ENCODE data around the gene EN1. TPM values are rescaled to one million over a fixed set of nuclear protein-coding genes. Genes with fewer than 3 reads are reported as not detected.

The EN1 gene
- total RNA-seq, 1 donor from 2014 or later: not detected

DNA sequence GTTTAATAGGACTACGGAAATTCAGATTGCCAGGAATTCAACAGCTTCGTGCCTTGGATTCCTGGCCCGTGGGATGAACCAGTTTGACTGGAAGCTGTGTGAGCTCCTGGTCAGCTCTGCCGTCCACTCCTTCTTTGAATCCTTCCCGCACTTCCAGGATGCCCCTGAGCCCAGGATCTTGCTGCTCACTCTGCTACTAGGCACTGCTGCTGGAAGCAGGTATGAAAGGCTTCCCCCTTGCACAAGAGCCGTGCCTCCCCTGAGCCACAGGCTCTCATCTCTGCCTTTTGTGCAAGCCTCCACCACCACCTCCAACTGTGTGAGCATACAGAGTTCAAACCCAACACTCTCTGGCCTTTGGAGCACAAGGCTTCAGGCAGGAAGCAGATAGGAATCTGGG, 34.9 kb downstream of the EN1 start:
- no peaks in the 10 kb centered on the region for H3K9me3 Mint-ChIP-seq
- Histone ChIP-seq H3K27ac (no peak overlapping the region), H3K27me3 (peaks cover 76% of the 10 kb centered on the region), H3F3A (ENCODE audit: low read depth) (peaks cover 33% of the 10 kb centered on the region), H2AFZ (replicated peaks) (peak overlapping the region; percentile 27), H3K4me2 (peak overlapping the region; percentile 31), H3K9ac (no peak overlapping the region), H3K9me3 (ENCODE audit: low read depth) (no peaks in the 10 kb centered on the region), H3K79me2 (ENCODE audit: low read depth) (no peaks in the 10 kb centered on the region), H3K4me3 (no peak overlapping the region), H3K36me3 (no peaks in the 10 kb centered on the region), H3K4me1 (peaks cover 42% of the 10 kb centered on the region), H4K20me1 (ENCODE audit: low read depth) (peaks cover 9% of the 10 kb centered on the region)
- H3K4me1 Mint-ChIP-seq: peaks cover 70% of the 10 kb centered on the region
- H3K4me3 Mint-ChIP-seq: peak overlapping the region; percentile 33
- peaks cover 27% of the 10 kb centered on the region for H3K27me3 Mint-ChIP-seq (ENCODE audit: insufficient read depth, low read depth)
- TF ChIP-seq EZH2 (IDR thresholded peaks at IDR 0.05) (no peak), EZH2phosphoT487 (IDR thresholded peaks at IDR 0.05) (no peak), CTCF (IDR thresholded peaks at IDR 0.05) (no peak)
- no peaks in the 10 kb centered on the region for H3K36me3 Mint-ChIP-seq
- H3K27ac Mint-ChIP-seq: peak overlapping the region; percentile 68
- peak; percentile 17 for DNase-seq (ENCODE audit: low spot score)

DNA sequence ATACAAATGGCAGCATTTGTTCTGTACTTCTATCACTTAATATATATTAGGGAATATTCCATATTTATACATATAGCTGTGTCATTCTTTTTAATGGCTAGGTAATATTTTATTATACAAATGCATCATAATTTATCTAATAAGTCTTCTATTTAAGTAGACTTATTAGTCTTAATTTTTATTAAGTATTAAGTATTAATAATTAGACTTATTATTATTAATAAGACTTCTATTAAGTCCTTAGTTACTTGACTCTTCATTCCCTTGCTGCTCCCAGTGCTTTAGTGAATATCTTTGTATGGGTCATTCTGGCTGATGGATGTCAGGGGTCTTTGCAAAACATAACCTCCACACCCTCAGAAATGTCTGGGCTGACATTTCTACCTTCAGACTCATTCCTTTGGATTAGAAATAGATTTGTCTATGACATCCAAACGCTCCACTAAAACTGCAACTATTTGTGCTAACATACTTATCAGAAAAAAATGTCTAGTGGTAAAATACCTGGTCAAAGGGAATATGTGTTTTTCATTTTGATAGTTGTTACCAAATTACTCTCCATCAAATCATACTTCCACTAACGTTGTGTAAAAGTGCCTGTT, 35.8 kb downstream of the EN1 start:
- peaks cover 68% of the 10 kb centered on the region for H3K27me3 ChIP-seq
- H3K4me3 ChIP-seq: no peak overlapping the region
- peaks cover 74% of the 10 kb centered on the region for H3K4me1 Mint-ChIP-seq
- no peak overlapping the region for H3K4me2 ChIP-seq
- TF ChIP-seq EZH2phosphoT487 (IDR thresholded peaks at IDR 0.05): no peak
- TF ChIP-seq CTCF (IDR thresholded peaks at IDR 0.05): no peak
- no peak for TF ChIP-seq EZH2 (IDR thresholded peaks at IDR 0.05)
- no peaks in the 10 kb centered on the region for H3K36me3 Mint-ChIP-seq
- peaks cover 27% of the 10 kb centered on the region for H3K27me3 Mint-ChIP-seq (ENCODE audit: insufficient read depth, low read depth)
- no peaks in the 10 kb centered on the region for H3K9me3 ChIP-seq (ENCODE audit: low read depth)
- H3K4me1 ChIP-seq: peaks cover 51% of the 10 kb centered on the region
- H3K9me3 Mint-ChIP-seq: no peaks in the 10 kb centered on the region
- DNase-seq (ENCODE audit: low spot score): no peak
- no peak overlapping the region for H3K27ac ChIP-seq
- no peak overlapping the region for H3K27ac Mint-ChIP-seq
- no peak overlapping the region for H2AFZ ChIP-seq (replicated peaks)
- no peaks in the 10 kb centered on the region for H3K36me3 ChIP-seq
- peaks cover 9% of the 10 kb centered on the region for H4K20me1 ChIP-seq (ENCODE audit: low read depth)
- no peaks in the 10 kb centered on the region for H3K79me2 ChIP-seq (ENCODE audit: low read depth)
- H3K9ac ChIP-seq: no peak overlapping the region
- H3K4me3 Mint-ChIP-seq: no peak overlapping the region
- peaks cover 43% of the 10 kb centered on the region for H3F3A ChIP-seq (ENCODE audit: low read depth)

GRCh38 chr2:118810766-118811165, 36.7 kb downstream of the EN1 start:
- Mint-ChIP-seq H3K27me3 (ENCODE audit: insufficient read depth, low read depth) (peaks cover 27% of the 10 kb centered on the region), H3K4me1 (peaks cover 77% of the 10 kb centered on the region), H3K27ac (no peak overlapping the region), H3K36me3 (no peaks in the 10 kb centered on the region), H3K4me3 (no peak overlapping the region), H3K9me3 (no peaks in the 10 kb centered on the region)
- Histone ChIP-seq H3K4me2 (no peak overlapping the region), H3K27ac (no peak overlapping the region), H3F3A (ENCODE audit: low read depth) (peaks cover 47% of the 10 kb centered on the region), H3K4me1 (peaks cover 60% of the 10 kb centered on the region), H3K79me2 (ENCODE audit: low read depth) (no peaks in the 10 kb centered on the region), H3K9me3 (ENCODE audit: low read depth) (no peaks in the 10 kb centered on the region), H3K4me3 (no peak overlapping the region), H2AFZ (replicated peaks) (no peak overlapping the region), H4K20me1 (ENCODE audit: low read depth) (peaks cover 9% of the 10 kb centered on the region), H3K9ac (no peak overlapping the region), H3K27me3 (peaks cover 63% of the 10 kb centered on the region), H3K36me3 (no peaks in the 10 kb centered on the region)
- TF ChIP-seq EZH2phosphoT487 (IDR thresholded peaks at IDR 0.05) (no peak), EZH2 (IDR thresholded peaks at IDR 0.05) (no peak)
- no peak for DNase-seq (ENCODE audit: low spot score)

DNA sequence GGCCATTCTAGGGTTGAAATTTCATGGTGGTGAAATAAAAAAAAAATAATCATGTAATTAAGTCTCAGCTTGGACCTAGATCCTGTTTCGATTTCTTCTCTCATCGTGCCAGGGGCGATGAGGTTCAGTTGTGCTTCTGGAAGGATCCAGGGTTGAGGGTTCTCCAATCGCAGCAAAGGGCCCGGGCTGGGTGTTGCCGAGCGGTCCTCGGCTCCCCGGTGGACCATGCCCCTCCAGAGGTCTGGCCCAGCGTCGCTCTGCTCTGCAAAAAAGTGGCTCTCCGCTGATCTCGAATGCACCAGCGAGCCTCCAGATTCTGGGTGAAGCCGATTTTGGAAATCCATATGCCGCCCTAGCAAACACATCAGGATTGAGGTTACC, 39.0 kb downstream of the EN1 start:
- peak; percentile 45 for DNase-seq (ENCODE audit: low spot score)
- Histone ChIP-seq H2AFZ (replicated peaks) (peak overlapping the region; percentile 82), H3K9me3 (ENCODE audit: low read depth) (no peaks in the 10 kb centered on the region), H3K4me2 (peak overlapping the region; percentile 87), H3K9ac (no peak overlapping the region), H3K27ac (no peak overlapping the region), H3K36me3 (no peaks in the 10 kb centered on the region), H3K4me1 (peaks cover 48% of the 10 kb centered on the region), H3K27me3 (peaks cover 55% of the 10 kb centered on the region), H4K20me1 (ENCODE audit: low read depth) (peaks cover 3% of the 10 kb centered on the region), H3K4me3 (peak overlapping the region; percentile 36), H3F3A (ENCODE audit: low read depth) (peaks cover 42% of the 10 kb centered on the region), H3K79me2 (ENCODE audit: low read depth) (no peaks in the 10 kb centered on the region)
- H3K36me3 Mint-ChIP-seq: no peaks in the 10 kb centered on the region
- no peak for TF ChIP-seq EZH2phosphoT487 (IDR thresholded peaks at IDR 0.05)
- no peak for TF ChIP-seq CTCF (IDR thresholded peaks at IDR 0.05)
- no peak for TF ChIP-seq EZH2 (IDR thresholded peaks at IDR 0.05)
- H3K27ac Mint-ChIP-seq: peak overlapping the region; percentile 47
- peaks cover 67% of the 10 kb centered on the region for H3K4me1 Mint-ChIP-seq
- H3K27me3 Mint-ChIP-seq (ENCODE audit: insufficient read depth, low read depth): peaks cover 19% of the 10 kb centered on the region
- no peaks in the 10 kb centered on the region for H3K9me3 Mint-ChIP-seq
- H3K4me3 Mint-ChIP-seq: peak overlapping the region; percentile 71

Data from neural progenitor cell (in vitro differentiated cells).